ENCODE data around the gene DUSP21.

- TF ChIP-seq CTCF (IDR thresholded peaks at IDR 0.05): no peak
- TF ChIP-seq EZH2 (IDR thresholded peaks at IDR 0.05): no peak
- TF ChIP-seq EZH2phosphoT487 (IDR thresholded peaks at IDR 0.05): no peak
Measured at GRCh38 chrX:44817029-44817428, 26.8 kb upstream of the DUSP21 start.
